GM18498 (cell line): Measurements from ENCODE around the gene HNRNPCL1.
"Not testable (repeated sequence)": the region's sequence is repeated elsewhere in the genome, so short reads cannot be mapped to it uniquely, and the experiment has no call there.

Experiments
- ATAC-seq: cut with Tn5 transposase; IDR thresholded peaks from one replicate; pipeline ENCODE4 v1.9.1; 2021; ENCODE audit warnings: mild to moderate bottlenecking, moderate library complexity; ENCODE audit not compliant: unreplicated experiment

The HNRNPCL1 gene

GRCh38 chr1:12848620-12849019 lies at the start of gene HNRNPCL1:
Gene HNRNPCL1, minus strand, starts transcription at chr1:12848720. Its CDS starts 431 bp downstream, at chr1:12848289.
- not testable (repeated sequence) for ATAC-seq

- ATAC-seq = not testable (repeated sequence)
These were observed 49.6 kb upstream of the HNRNPCL1 start, which contains the start of gene PRAMEF10 for GRCh38 chr1:12898170-12898569. Gene PRAMEF10, minus strand, starts transcription at chr1:12898270. Its CDS starts 2,423 bp downstream, at chr1:12895847.

- ATAC-seq = not testable (repeated sequence)
These were observed 37.6 kb upstream of the HNRNPCL1 start, which contains the start of gene PRAMEF4 for GRCh38 chr1:12886101-12886500. Gene PRAMEF4, minus strand, starts transcription at chr1:12886201. Its CDS starts 2,807 bp downstream, at chr1:12883394.

- not testable (repeated sequence) for ATAC-seq
These were observed 29.9 kb upstream of the HNRNPCL1 start for GRCh38 chr1:12878453-12878852.

- ATAC-seq = not testable (repeated sequence)
These were observed 14.8 kb upstream of the HNRNPCL1 start for GRCh38 chr1:12863131-12863880.

- ATAC-seq = not testable (repeated sequence)
These were observed 8.3 kb upstream of the HNRNPCL1 start, which contains the start of gene PRAMEF2 for GRCh38 chr1:12856786-12857185. Gene PRAMEF2, plus strand, starts transcription at chr1:12857086. Its CDS starts 1,924 bp downstream, at chr1:12859010.

- ATAC-seq = no peak
These were observed 3.3 kb upstream of the HNRNPCL1 start for GRCh38 chr1:12851779-12852178.

- not testable (repeated sequence) for ATAC-seq
These were observed 15.3 kb downstream of the HNRNPCL1 start for GRCh38 chr1:12833251-12833650.

GRCh38 chr1:12831310-12831709 lies 17.2 kb downstream of the HNRNPCL1 start, which contains the start of gene PRAMEF11:
Gene PRAMEF11, minus strand, starts transcription at chr1:12831410. Its CDS starts 2,621 bp downstream, at chr1:12828789.
- ATAC-seq = not testable (repeated sequence)

GRCh38 chr1:12819061-12819460 lies 29.5 kb downstream of the HNRNPCL1 start:
- not testable (repeated sequence) for ATAC-seq

GRCh38 chr1:12811409-12811784 lies 37.1 kb downstream of the HNRNPCL1 start:
- ATAC-seq = no peak

- ATAC-seq = no peak
These were observed 37.7 kb downstream of the HNRNPCL1 start for GRCh38 chr1:12810691-12811408.

GRCh38 chr1:12809933-12810332 lies 38.6 kb downstream of the HNRNPCL1 start:
- ATAC-seq = no peak

GRCh38 chr1:12799730-12800129 lies 48.8 kb downstream of the HNRNPCL1 start:
- no peak for ATAC-seq

GRCh38 chr1:12798911-12799310 lies 49.6 kb downstream of the HNRNPCL1 start:
- ATAC-seq = no peak
